Endothelial cell of umbilical vein (primary cell): ENCODE results near the gene RAB3D. TPM values are rescaled to one million over a fixed set of nuclear protein-coding genes. Genes with fewer than 3 reads are reported as not detected.

Experiments
- BruUV-seq: library from RNA; stranded (reverse); fragments of 400-500 nt; replicated peaks from 2 replicates; lab custom pipeline; 2021; lab: Mats Ljungman, UMichigan
- CTCF ChIA-PET: fragments of 300-600, 350-600 bp; sonication (Branson Sonifier 250); formaldehyde crosslinking; loops from one replicate; lab custom pipeline; 2021; ENCODE audit warnings: antibody characterized with exemption, inconsistent platforms; lab: Charles Lee
- POLR2A ChIA-PET: fragments of 300-600, 350-600 bp; sonication (Branson Sonifier 250); formaldehyde crosslinking; loops from one replicate; lab custom pipeline; 2021; ENCODE audit warnings: antibody characterized with exemption, inconsistent platforms; lab: Charles Lee
- DNase-seq: peaks from one replicate; pipeline ENCODE4 v3.0.0-alpha.2; 2011; ENCODE audit warnings: low read depth, low spot score
- FAIRE-seq: peaks from 2 replicates; lab custom pipeline; 2011; peaks lifted over from hg19 to GRCh38; lab: Jason Lieb, UNC
- H2AFZ ChIP-seq: 2 replicates; pipeline ENCODE4 v1.6.0; 2012; ENCODE audit warnings: low read depth, low read length, control low read depth, inconsistent platforms
- H3K27ac ChIP-seq: 2 replicates; pipeline ENCODE4 v1.5.1; 2011; ENCODE audit warnings: low read depth, mild to moderate bottlenecking, control low read depth, low read length, moderate library complexity; ENCODE audit not compliant: insufficient read depth
- H3K27me3 ChIP-seq, 2 experiments: 2 replicates each; pipeline versions ENCODE4 v1.6.0 to v1.6.1; 2011; ENCODE audit warnings: low read length in 2 of 2, mixed read lengths in 1 of 2; ENCODE audit not compliant: control insufficient read depth in 2 of 2, insufficient read depth in 2 of 2
- H3K36me3 ChIP-seq, 2 experiments: 2 replicates in 1 of 2; 3 replicates in 1 of 2; pipeline ENCODE4 v1.5.1; 2011; ENCODE audit warnings: low read length in 2 of 2, mild to moderate bottlenecking in 1 of 2, moderate library complexity in 1 of 2; ENCODE audit not compliant: control insufficient read depth in 2 of 2, insufficient read depth in 2 of 2; ENCODE audit errors: extremely low read depth in 1 of 2
- H3K4me1 ChIP-seq: 3 replicates; pipeline ENCODE4 v1.5.1; 2011; ENCODE audit warnings: mild to moderate bottlenecking, low read length; ENCODE audit not compliant: control insufficient read depth, insufficient read depth; ENCODE audit errors: extremely low read depth
- H3K4me2 ChIP-seq: 2 replicates; pipeline ENCODE4 v1.6.1; 2011; ENCODE audit warnings: low read length, control low read depth, mixed read lengths; ENCODE audit not compliant: insufficient read depth
- H3K4me3 ChIP-seq, 3 experiments: fragments of 200-600 bp in 1 of 3; sonication (generic), shearing (Covaris generic) in 1 of 3; replicated peaks in 1 of 3; 2 replicates each; pipeline ENCODE4 v1.5.1; 2011 to 2016; ENCODE audit warnings: control low read depth in 3 of 3, low read length in 3 of 3, mild to moderate bottlenecking in 2 of 3, inconsistent platforms in 1 of 3, low read depth in 1 of 3, moderate library complexity in 1 of 3; ENCODE audit not compliant: insufficient read depth in 1 of 3
- H3K79me2 ChIP-seq: 2 replicates; pipeline ENCODE4 v1.6.0; 2012; ENCODE audit warnings: low read length, inconsistent platforms; ENCODE audit not compliant: control insufficient read depth, insufficient read depth
- H3K9ac ChIP-seq: replicated peaks from 2 replicates; pipeline ENCODE3; 2011; ENCODE audit warnings: low read length, control low read depth; ENCODE audit not compliant: insufficient read depth; ENCODE audit errors: extremely low read depth
- H3K9me1 ChIP-seq: replicated peaks from 3 replicates; pipeline ENCODE4 v1.6.0; 2011; ENCODE audit warnings: mild to moderate bottlenecking, low read length; ENCODE audit not compliant: control insufficient read depth, insufficient read depth; ENCODE audit errors: extremely low read depth
- H3K9me3 ChIP-seq: replicated peaks from 2 replicates; pipeline ENCODE4 v1.5.1; 2012; ENCODE audit warnings: low read length, inconsistent platforms; ENCODE audit not compliant: control insufficient read depth, insufficient read depth
- H4K20me1 ChIP-seq: replicated peaks from 2 replicates; pipeline ENCODE3; 2011; ENCODE audit warnings: mild to moderate bottlenecking, low read length; ENCODE audit not compliant: control insufficient read depth, insufficient read depth; ENCODE audit errors: extremely low read depth
- EZH2 ChIP-seq: IDR thresholded peaks from 2 replicates; pipeline ENCODE4 v1.6.1; 2012; ENCODE audit warnings: borderline replicate concordance, low read depth, mild to moderate bottlenecking, moderate library complexity, low read length, inconsistent platforms; ENCODE audit not compliant: severe bottlenecking
- FOS ChIP-seq: IDR thresholded peaks from 2 replicates; pipeline ENCODE4 v1.6.1; 2011; ENCODE audit warnings: mild to moderate bottlenecking, low read length, moderate library complexity, borderline replicate concordance; ENCODE audit not compliant: insufficient read depth
- MAX ChIP-seq: IDR thresholded peaks from 2 replicates; pipeline ENCODE4 v1.6.1; 2011; ENCODE audit not compliant: insufficient read depth, insufficient read length
- MYC ChIP-seq: IDR thresholded peaks from one replicate; pipeline ENCODE4 v1.6.1; 2011; ENCODE audit warnings: mild to moderate bottlenecking, low read depth, low read length
- POLR2A ChIP-seq: IDR thresholded peaks from 2 replicates; pipeline ENCODE4 v1.6.1; 2012; ENCODE audit warnings: low read depth, mild to moderate bottlenecking, control low read depth, low read length
- POLR2AphosphoS5 ChIP-seq: IDR thresholded peaks from 2 replicates; pipeline ENCODE4 v1.6.1; 2012; ENCODE audit warnings: low read depth, mild to moderate bottlenecking, control low read depth, low read length, moderate library complexity; ENCODE audit not compliant: insufficient read depth
- dilution Hi-C: fragments of 300-500 bp; cut with MboI; formaldehyde crosslinking; loops from one replicate; pipeline ENCODE4 v1.15.0; 2019; ENCODE audit warnings: low sequenced_read_pairs; ENCODE audit not compliant: extremely low pct_ligation_motif_present
- intact Hi-C: fragments of 100-400 bp; cut with micrococcal nuclease; formaldehyde crosslinking; loops from one replicate; pipeline ENCODE4 v1.10.0; 2022
- polyA plus RNA-seq, 4 experiments: library from polyadenylated mRNA; depleted of rRNA in 3 of 4; stranded (reverse) in 3 of 4; unstranded in 1 of 4; fragments of >200 nt; gene quantifications; 2 replicates each; pipeline versions ENCODE4 v1.2.1 to v1.2.3, GENCODE V29; 2011 to 2012; ENCODE audit warnings: missing spikeins in 1 of 4
- total RNA-seq: library from RNA; stranded (reverse); gene quantifications from 2 replicates; pipeline ENCODE4 v1.2.3, GENCODE V29; 2021
- TF ChIP-seq, protein P1 (sequence below), 2 donors: IDR thresholded peaks; 1 replicate in 1 of 2; 2 replicates in 1 of 2; pipeline ENCODE4 v1.5.1; 2011; ENCODE audit warnings: low read length in 2 of 2, mild to moderate bottlenecking in 2 of 2, moderate library complexity in 2 of 2, control low read depth in 1 of 2, inconsistent platforms in 1 of 2, low read depth in 1 of 2; ENCODE audit not compliant: insufficient read depth in 1 of 2; ENCODE audit errors: extremely low read depth in 1 of 2

The RAB3D gene
- total and polyA plus RNA-seq, 2 donors (not counting 3 experiments of a cell fraction or from before 2014, with no cell fraction given), result 35.4 to 48.2 TPM

- H3K4me2 ChIP-seq, result no peak overlapping the region
- ChIA-PET CTCF (interaction anchor here (2.8 kb wide), 1 partner anchor 10 kb away, joined by 12 read pairs; no protein-coding TSS in a partner anchor), POLR2A (no interaction called here)
- TF ChIP-seq FOS, result no peak
- TF ChIP-seq POLR2AphosphoS5, result no peak
- TF ChIP-seq MAX, result no peak
- no peak for TF ChIP-seq POLR2A
- TF ChIP-seq MYC, result no peak
- TF ChIP-seq EZH2, result no peak
- TF ChIP-seq, protein P1, sequence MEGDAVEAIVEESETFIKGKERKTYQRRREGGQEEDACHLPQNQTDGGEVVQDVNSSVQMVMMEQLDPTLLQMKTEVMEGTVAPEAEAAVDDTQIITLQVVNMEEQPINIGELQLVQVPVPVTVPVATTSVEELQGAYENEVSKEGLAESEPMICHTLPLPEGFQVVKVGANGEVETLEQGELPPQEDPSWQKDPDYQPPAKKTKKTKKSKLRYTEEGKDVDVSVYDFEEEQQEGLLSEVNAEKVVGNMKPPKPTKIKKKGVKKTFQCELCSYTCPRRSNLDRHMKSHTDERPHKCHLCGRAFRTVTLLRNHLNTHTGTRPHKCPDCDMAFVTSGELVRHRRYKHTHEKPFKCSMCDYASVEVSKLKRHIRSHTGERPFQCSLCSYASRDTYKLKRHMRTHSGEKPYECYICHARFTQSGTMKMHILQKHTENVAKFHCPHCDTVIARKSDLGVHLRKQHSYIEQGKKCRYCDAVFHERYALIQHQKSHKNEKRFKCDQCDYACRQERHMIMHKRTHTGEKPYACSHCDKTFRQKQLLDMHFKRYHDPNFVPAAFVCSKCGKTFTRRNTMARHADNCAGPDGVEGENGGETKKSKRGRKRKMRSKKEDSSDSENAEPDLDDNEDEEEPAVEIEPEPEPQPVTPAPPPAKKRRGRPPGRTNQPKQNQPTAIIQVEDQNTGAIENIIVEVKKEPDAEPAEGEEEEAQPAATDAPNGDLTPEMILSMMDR (IDR thresholded peaks at IDR 0.05; ENCODE audit: extremely low read depth in 1 of 2, insufficient read depth in 1 of 2, low read depth in 1 of 2, low read length in 2 of 2), result no peak
- no peak overlapping the region for H3K27ac ChIP-seq
- no peaks in the 10 kb centered on the region for H3K27me3 ChIP-seq
- no peaks in the 10 kb centered on the region for H3K9me3 ChIP-seq
- H3K9ac ChIP-seq, result no peak overlapping the region
- FAIRE-seq, result no peak
- H2AFZ ChIP-seq, result no peak overlapping the region
- no peaks in the 10 kb centered on the region for H3K79me2 ChIP-seq
- H3K9me1 ChIP-seq, result no peaks in the 10 kb centered on the region
- DNase-seq, result no peak
- intact Hi-C loops, result no loop called here
- BruUV-seq, result no TSS peak
- H4K20me1 ChIP-seq, result no peaks in the 10 kb centered on the region
- no peaks in the 10 kb centered on the region for H3K36me3 ChIP-seq
- no peak overlapping the region for H3K4me3 ChIP-seq
- dilution Hi-C loops, result no loop called here
- peaks cover 16% of the 10 kb centered on the region for H3K4me1 ChIP-seq
Observed at GRCh38 chr19:11284515-11284914, 54.9 kb downstream of the RAB3D start.
